Fibroblast of peridontal ligament (primary cell): Measurements from ENCODE around the gene NACA2.
"Not testable (repeated sequence)": the region's sequence is repeated elsewhere in the genome, so short reads cannot be mapped to it uniquely, and the experiment has no call there.

Source experiments
- DNase-seq: peaks from one replicate; pipeline ENCODE4 v3.0.0-alpha.2; 2010; ENCODE audit errors: extremely low read depth

Gene NACA2

DNA sequence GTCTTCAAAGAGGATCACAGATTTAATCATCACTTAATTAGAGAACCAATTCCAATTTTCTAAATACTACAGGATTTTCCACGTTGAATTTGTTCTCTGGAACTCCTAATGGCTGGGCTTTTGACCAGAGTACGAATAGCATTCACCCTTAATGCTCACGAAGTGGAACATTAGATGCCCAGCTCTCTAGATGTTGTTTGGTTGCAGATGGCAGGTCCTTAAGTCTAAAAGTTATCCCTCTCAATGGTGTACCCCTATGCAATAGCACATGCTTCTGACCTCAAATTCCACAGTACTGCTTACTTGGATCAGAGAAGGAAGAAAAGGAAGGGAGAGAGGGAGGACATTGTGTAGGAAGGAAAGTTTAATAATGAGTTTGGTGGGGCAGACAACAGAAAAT is 8.6 kb upstream of the NACA2 start:
- DNase-seq = no peak

DNA sequence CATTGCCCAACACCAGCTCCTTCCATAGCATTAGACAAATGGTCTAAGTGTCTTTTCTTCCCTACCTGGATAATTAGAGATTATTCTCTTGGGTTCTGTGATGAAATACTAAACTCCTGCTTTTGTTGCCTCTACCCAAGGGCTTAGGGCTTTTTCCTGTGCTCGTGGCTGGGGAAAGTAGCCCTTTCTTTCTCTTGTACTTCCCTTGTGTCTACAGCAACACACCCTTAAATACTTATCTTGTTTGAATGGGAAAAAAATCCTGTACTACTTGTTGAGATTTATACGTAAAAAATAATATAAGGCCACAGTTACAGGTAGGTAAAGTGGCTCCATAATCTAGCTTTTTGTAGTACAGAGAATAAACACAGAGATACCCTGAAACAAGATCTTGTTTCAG is 7.0 kb upstream of the NACA2 start:
- no peak for DNase-seq

DNA sequence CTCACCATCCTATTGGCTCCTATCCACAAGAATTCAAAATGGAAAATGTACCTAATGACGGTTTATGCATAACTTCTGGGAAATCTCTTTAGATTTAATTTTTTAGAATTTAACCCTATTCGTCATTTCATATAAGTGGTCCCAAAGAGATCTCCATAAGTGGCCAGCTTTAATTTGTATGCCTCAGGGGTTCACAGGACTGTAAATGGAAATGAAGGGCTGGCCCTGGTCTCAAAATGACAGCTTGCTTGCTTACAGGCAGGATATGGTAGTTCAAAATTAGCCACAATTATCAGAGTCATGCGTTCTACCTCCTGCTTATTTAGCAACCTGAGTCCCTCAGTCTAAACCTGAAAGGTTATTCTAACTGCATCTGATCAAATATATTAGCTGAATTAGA is 6.6 kb upstream of the NACA2 start:
- DNase-seq = no peak

DNA sequence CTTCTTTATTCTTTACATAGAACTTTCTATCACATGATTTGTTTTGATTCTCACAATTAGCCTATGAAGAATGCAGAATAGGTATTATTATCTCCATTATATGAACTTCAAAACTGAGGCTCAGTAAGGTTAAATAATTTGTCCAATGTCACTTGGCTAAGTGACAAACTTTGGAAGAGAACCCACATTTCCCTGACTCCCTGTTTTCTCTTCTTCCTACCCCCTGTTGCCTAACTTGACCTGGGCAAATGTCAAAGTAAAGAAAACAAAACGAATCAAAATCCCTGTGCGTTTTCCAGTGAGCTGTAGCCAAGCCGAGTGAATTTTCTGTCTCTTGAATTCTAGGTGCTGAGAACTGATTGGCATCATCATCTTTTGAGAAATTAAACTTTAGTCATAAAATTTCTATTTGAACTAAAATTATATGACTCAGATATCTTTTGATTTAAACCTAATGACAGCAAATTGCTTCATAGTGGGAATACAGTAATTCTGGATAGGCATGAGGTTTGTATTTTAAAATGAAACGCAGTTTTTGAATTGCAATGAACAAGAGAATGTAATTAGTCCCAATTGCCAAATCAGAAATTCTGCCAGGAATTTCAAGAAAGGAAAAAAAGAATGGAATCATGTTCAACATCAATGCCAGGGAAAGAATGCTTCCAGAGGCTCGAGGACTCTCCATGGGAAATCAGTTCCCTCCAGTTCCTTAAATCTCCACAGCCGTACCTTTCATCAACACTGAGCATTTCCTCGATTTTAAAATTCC is 4.6 kb upstream of the NACA2 start:
- no peak for DNase-seq

DNA sequence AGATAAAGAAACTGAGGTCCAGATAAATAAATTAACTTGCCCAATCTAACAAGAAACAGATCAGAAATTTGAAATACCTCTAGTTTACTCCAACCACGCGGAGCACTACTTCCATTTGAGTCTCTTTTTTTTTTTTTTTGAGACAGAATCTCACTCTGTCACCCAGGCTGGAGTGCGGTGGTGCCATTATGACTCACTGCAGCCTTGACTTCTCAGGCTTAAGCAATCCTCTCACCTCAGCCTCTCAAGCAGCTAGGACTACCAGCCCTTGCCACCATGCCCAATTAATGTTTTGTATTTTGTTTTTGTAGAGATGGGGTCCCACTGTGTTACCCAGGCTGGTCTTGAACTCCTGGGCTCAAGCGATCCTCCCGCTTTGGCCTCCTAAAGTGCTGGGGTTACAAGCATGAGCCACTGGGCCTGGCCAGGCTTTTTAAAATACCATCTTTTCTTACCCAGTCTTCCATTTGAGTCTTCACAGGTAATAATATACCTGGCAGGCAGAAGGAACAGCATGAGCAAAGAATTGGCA is 3.3 kb upstream of the NACA2 start:
- DNase-seq = no peak

DNA sequence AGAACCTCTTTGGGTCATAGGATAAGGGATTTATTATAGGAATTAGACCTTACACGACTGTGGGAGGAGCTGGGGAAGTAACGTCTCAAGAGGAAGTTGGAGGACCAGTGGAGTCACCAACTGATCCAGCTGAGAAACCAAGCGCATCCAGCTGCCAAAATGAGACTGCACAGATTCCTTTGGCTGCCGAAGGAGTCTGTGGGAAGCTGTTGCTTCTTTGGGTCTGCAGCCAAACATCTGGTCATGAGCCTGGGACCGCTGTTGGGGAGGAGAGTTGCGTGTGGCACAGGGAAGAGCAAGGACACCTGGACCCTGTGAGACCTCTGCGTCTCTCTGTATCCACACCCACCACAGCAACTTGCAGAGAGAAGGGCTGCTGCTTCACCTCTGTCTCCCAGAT is 2.4 kb upstream of the NACA2 start:
- DNase-seq = no peak

DNA sequence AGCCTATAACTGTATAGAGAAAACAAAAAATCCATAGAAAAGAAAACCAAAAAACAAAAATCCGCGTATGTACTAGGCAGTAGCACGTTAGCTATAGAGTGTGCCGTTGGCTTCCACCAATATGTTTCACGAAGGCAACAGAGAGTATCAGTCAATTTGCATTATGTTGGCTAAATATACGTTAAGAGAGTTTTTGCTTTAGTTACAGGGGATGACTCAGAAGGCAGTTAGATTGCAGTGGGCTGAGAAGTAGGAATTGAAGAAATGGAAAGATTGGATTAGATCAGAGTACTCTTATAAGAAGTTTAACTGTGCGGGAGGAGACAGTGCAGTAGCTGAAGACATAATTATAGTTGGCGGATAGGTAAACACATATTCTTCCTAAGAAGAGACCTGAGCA is 911 bp upstream of the NACA2 start:
- DNase-seq = no peak

DNA sequence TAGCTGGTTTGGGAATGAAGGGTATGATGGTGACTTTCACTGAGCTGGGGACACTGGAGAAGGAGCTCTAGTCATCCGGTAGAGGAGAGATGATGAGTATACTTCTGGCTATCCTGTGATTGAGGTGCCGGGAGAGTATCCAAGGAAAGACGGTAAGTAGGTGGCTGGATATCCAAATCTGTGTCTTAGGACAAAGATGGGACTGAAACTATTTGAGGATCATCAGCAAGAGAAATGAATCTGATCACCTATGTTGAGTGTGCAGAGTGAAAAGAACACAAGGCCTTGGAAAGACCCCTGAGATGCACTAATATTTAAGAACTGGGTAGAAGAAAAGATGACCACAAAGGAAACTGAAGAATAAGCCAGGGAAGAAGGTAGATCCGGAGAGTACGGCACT is 1.0 kb downstream of the NACA2 start:
- no peak for DNase-seq

DNA sequence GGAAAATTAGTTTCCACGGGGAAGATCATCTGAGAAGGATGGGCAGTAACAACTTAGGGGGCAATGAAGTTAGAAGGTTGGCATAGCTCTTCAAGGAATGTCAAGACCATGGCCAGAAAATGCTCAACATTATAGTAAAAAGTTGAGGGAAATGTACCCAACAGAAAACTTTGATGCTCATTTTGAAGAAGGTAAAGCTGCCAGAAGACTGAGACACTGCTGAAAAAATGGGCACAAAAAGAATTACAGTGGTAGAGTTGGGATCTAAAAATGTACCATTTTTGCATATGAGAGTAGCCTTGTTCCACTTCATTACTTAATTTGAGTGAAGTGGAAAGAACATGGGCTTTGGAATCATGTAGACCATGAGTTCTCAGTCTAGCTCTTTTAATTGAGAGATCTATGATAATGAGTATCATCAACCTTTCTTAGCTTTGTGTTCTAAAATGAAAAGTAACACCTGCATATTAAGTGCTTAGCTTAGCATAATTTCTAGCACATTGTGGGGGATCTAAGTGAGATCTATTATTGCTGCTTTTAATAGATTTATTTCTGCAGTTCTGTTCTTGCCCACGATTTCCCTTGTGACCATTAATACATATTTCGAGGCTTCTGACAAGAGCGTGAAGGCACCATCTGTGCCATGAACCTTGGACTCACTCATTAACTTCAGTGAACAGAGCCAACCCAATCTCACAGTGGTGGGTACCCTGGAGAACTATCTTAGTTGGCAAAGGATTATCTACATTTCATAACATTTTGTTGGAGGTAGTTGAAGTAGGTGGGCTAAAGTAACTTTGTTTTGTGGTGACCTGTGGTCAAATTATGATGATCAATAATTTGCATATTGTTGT is 3.0 kb downstream of the NACA2 start:
- DNase-seq = no peak

DNA sequence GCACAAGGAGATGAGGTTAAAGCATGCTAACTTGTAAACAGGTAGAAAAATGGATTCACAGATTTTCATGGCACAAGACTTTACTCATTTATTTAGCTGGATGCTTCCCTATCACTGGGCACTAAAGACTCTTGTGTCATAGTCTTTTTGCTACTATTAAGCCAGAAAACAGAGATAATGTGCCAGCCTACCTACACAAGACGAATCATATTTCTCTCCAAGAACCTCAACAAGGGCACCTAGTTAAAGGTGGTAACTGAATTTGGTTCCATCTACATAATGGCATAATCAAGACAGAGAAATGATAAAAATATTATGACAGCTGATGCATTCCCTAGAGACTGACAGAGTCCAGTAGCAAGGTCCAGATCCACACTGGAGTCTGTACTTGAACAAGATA is 3.8 kb downstream of the NACA2 start:
- DNase-seq = no peak

DNA sequence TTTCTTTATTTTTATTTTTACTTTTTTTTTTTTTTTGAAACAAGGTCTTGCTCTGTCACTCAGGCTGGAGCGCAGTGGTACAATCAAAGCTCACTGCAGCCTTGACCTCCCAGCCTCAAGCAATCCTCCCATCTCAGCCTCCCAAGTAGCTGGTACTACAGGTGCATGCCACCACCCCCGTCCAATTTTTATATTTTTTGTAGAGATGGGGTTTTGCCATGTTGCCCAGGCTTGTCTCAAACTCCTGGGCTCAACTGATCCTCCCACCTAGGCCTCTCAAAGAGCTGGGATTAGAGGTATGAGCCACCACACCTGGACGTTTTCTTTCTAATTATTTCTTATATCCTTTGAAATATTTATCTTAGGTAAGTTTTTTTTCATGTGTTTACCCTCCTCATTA is 4.4 kb downstream of the NACA2 start:
- DNase-seq = not testable (repeated sequence)

DNA sequence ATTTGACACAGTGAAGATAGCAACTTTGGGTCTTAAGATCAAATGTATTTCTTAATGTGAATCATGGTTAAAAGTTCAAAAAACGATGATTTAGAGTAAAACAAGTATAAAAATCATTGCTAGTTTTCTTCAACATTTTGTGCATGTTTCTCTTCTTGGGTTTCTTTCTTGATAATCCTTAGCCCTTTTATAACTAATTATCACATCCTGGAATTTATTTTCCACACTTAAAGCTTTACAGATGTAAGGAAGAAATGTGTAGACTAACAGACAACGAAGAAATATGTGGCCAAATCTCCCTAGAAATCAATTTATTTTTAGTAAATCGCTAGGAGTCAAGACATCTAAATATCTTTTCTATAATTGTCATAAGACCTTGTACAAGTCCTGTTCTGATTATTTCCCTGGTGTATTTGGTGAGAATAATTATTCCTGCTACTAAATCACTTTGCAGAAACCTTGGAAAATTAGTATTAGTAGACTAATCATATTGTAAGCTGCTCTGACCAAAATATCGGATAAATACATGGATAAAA is 4.9 kb downstream of the NACA2 start:
- DNase-seq = no peak

DNA sequence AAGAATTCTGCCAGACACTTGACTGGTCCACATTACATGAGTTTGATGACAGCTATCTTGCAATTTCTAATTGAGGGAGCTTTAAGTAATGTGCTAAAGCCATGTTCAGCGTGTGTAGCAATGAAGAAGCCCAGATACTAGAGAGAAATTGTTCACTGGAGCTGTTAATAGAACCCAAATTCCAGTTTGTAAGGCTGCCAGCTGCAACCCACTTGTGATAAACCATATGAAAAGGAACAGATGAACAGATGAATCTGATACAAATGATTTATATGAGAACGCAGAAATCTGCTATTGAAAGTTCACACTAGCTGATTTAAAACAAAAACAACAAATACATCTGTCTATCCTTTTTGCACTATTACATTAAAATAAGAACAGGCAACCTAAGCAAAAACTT is 6.2 kb downstream of the NACA2 start:
- no peak for DNase-seq

DNA sequence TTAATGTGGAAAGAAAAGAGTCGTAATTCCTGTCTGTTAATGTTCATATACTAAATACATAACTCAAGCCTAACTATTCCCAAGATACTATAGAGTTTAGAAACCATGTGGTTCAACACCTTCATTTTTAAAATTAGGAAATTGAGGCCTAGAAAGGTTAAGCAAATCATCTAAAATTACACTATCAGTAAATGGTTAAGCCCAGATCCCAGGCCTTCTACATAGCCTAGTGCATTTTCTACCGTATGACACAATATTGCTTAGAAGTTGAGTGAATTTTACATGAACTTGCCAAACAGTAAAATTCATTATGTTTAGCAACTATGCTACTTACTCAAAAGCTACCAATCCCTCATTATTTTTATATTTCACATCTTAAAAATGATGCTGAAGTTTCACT is 6.8 kb downstream of the NACA2 start:
- DNase-seq = no peak

DNA sequence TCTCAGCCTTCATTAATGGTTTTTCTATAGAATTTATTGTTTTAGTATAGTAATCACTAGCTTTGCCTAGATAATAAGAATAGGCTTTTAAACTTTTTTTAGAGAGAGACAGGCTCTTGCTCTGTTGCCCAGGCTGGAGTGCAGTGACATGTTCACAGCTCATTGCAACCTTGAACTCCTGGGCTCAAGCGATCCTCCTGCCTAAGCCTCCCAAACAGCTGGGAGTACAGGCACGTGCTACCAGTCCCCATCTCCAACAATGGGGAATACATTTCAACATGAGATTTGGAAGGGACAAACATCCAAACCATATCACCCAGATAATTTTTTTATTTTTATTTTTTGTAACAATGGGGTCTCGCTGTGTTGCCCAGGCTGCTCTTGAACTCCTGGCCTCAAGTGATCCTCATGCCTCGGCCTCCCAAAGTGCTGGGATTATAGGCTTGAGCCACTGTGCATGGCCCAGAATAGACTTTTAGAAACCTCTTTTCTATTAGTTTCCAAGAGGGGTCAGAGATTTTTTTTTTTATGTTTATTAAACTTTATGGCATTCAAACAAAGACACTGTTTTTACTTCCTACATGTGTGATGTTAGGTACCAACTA is 7.3 kb downstream of the NACA2 start:
- DNase-seq = no peak

DNA sequence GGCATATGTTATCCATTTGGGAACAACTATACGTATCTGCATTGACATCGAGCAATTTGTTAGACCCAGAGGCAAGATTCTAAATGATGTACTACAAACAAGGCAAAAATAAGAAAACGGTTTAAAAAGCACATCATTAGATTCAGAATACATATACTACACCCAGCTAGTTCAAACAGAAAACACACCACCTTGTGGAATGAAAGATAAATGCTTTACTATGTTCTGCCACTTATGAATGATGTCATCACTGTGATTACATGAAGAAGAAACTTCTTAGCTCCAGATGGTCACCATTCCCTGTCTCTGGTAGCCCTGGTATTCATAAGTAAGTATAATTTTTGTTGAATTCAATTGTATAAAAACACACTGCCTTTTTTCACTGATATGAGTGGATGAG is 7.8 kb downstream of the NACA2 start:
- DNase-seq = peak; percentile 85

DNA sequence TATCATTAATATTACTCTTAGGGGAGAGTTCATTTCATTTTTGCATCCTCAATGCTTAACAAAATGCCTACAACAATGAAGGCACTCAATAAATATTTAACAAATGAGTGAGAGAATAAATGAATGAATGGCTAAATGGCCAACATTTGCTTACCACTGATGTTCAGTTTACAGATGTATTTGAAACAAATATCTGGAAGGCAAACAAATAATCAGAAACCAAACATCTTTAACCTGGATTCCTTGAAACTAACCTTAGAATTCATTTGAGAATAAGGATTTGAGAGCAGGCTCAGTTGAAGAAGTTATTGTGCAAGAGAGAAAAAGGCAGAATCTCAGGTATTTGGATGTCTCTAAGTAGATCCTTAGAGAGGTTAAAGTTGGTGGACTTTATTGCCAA is 8.4 kb downstream of the NACA2 start:
- no peak for DNase-seq

DNA sequence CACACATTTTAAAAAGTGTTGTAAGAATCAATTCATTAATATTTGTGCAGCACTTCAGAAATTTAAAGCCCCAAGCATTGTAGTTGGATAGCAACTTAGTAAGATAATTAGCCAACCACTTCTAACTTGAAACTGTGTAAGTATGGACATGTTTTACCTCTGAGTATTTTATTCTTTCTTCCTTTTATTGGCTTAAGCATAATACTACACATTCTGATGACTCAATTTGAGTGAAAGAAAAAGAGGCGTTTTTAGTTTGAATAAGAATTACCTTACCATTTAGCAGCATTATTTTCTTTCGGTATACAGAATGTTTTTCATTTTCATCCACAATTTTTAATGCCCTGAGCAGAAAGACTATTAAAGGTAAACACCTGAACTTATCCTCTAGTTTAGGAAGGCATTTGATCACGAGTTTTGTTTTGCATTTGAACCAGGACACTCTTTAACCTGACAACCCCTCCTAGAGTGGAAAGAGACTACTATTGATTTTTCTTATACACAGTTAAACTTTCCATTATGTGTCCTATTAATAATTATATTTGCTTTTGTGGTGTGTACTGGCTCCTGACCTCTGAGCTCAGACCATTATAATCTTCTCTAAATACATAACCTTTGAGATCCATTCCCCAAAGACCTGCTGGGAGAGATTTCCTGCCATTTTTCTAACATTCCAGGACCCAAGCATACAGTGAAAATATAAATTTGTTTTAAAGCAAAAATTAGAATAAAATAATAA is 9.2 kb downstream of the NACA2 start:
- no peak for DNase-seq

DNA sequence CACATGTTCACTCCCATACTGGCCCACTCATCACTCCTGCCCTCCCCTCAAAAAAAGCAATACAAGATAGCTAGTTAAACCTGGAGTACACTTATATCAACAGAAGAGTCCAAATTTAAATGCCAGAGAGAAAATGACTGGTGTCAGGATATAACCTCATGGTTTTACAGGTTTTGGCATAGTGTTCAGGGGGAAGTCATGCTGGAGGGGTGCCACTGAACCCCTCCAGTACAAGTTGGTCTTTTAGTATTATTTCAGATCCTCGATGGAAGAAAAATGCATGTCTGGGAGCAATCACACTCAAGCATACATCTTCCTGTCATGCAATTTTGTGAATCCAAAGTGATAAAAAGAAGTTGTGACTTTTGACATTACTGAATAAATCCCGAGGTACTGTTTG is 10.5 kb downstream of the NACA2 start:
- no peak for DNase-seq

DNA sequence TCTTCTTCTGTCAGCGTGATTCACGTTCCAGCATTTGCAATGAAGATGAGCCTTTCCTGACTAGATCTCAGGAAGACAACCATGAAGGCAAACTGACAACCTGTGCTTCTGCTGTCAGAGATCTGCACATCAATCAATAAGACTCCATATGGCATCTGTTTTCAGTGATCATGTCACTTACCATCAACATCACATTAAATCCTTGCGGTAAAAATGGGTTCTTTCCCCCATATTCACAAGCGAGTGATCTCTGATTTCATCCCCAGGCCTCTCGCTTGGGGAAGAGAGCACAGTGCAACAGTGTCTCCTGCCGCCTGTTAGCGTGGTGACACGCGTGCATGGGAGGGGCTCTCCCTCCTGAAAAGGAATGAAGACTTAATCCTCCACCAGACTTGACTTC is 11.1 kb downstream of the NACA2 start:
- DNase-seq = peak; percentile 27

DNA sequence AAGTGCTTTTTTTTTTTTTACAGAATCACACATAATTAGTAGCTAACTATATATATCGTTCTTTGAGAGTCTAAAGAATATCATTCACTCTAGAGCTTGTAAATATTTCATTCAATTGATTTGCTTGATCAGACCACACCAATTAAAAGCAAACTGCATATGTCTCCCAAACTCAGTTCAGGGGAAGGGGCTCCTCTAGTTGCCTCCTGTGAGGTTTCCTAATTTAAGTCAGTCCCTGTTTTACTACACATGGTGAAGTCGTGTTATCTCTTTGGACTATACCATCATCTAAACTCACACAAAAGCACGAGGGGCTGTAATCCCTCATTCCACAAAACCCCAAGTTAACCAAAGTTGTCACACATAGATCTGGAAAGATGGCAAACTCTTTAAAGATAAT is 11.7 kb downstream of the NACA2 start:
- no peak for DNase-seq

DNA sequence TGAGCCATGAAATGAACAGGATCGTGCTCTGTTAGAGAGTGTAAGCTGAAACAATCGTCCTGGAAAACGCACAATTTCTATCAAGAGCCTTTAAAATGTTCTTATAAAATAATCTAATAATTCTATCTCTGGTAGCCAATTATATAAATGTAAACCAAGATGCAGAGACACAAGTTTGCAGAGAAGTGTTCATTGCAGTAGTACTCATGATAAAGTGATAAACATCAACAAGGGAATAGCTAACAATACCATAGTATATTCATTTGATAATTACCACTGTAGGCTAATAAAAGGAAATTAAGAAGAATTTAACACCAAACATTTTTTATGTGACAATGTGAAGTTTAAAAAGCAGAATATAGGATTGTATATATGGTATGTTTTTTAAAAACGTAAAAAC is 12.4 kb downstream of the NACA2 start:
- no peak for DNase-seq
